NCI-H82 treated with DMSO at 0.1 percent for 48 hours (cell line): Measurements from ENCODE around the gene MID1.

ENCODE experiments used
- DNase-seq: peaks from one replicate; lab custom pipeline; 2025; ENCODE audit not compliant: unreplicated experiment; lab: John Stamatoyannopoulos, UW

Gene MID1

DNA sequence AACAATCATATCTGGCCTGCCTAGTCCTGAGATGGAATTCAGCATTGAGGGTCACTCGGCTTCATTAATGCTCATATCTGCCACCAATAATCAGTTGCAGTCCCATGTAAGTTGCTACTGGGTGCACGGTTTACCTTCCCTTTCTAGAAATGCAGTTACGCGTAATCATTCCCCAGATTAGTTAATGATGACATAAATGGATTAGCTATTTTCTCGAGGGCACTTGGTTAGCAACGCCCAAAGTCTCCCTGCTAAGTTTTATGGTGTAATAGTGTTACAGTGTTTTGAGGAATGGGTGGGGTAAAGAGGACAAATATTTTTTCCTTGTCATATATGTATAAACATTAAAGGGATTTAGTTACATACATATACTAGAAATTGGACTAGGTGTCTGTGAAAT lies 118.8 kb downstream of the MID1 start:
- DNase-seq, result no peak

DNA sequence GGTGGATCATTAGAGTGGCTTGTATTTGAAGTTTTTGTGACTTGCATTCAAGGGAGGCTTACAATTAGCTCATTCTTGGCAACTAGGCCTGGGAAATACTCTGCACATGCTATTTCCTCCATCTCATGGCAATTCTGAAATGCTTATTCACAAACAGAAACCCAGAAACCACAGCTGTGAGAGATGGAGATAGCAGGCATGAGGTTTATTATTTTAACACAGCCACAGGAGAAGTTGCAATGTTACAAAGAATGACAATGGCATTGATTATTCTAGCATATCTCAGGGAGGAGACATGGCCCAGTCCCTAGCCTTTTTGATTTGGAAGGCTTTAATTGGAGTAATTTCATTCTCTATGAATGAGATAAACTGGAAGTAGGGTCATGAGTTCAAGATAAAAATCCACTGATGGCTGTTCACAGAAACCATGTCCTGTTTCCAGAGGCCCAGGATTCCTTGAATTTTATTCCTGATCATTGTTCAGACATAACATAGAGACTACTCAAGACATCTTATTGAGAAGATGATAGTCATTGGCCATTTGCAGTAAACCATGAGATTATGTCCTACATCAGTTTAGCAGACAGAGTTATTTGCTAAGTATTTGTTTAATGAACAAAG lies 123.9 kb downstream of the MID1 start:
- no peak for DNase-seq

DNA sequence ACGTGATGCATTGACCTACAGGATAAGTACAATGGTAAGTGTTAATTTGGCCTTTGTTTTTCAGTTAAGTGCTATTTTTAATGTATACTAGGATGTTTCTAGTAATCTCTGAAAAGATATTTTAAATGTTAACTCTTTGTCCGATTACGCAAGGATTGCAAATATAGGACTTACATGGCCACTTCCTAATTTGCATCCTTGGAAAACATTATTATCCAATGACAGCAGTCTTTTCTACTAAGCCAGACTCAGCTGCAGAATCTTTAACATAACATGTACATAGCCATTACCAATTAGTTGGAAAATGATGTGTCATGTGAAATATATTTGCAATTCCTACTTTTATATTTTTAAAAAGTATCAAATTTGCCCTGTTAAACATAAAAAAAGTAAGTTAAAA lies 124.7 kb downstream of the MID1 start:
- no peak for DNase-seq

DNA sequence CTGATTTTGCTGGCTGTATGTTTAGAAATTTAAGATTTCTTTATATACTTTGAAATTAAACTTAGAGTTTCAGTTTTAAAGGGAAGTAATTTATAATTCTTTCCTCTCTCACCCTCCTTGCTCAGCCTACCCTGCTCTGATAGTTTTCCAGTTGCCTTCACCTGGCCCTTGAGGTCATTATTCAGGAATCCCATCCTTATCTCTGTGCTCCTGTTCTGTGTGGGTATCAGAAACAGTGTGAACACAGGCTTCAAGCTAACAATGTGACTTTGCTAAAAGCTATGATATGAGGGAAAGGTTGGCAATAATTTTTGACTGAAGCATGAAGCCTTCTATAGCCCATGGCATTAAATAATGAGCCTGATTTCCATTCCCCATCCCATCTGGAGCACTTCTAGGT lies 128.1 kb downstream of the MID1 start:
- no peak for DNase-seq

DNA sequence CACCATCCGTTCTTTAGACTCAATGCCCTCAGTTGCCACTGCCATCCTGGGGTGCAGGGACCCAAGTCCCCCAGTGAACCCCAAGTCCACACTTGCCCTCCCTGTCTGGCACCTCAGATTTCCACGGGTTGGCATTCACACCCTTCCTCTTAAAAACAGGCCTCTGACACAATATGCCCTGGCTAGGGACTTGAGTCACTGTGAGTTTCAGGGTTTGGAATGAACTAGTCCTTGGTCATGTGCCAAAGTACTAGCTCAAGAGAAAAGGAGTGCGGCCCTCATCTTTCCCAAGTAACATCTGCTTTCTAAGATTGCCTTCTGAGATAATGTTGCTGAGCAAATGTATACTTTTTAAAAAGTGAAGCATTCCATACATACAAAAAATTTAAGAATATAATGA lies 134.0 kb downstream of the MID1 start:
- no peak for DNase-seq

DNA sequence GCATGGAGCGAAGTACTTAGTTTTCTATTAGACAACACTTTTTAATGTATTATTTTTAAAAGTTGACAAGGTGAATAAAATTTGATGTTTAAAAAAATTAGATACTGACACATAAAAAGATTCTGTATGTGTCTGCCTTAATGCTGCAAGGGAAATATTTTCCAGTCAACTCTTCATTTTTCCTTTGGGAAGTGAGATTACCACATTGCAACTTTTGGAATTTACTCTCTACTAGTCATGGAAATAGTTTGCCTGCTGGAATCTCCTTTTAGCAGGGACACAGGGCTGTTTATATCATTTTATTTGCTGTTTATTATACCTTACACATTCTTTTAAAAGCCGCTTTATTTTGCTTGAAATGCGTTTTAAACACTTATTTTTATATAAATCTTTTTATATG lies 135.1 kb downstream of the MID1 start:
- DNase-seq, result no peak

DNA sequence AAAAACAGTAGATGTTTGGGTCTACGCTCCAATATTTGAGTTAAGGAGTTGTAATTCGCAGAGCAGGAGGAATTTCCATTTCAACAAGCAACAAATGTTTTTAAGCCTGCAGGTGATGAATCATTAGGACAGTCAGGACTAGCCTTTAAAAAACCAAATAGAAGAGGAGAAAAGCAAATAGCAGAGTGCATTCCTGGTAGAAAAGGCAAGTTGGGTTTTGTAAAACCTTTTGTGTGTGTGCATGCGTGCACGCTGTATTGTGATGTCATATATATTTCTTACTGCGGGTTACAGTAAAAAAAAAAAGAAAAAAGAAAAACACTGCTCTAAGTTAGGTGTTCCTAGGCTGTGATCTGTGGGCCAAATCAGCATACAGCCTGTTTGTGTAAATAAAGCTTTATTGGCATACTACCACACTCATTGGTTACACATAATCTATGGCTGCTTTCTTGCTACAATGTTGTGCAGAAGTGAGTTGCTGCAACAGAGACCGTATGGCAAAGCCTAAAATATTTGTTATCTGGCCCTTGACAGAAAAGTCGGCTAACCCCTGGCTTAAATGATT lies 135.6 kb downstream of the MID1 start:
- no peak for DNase-seq

DNA sequence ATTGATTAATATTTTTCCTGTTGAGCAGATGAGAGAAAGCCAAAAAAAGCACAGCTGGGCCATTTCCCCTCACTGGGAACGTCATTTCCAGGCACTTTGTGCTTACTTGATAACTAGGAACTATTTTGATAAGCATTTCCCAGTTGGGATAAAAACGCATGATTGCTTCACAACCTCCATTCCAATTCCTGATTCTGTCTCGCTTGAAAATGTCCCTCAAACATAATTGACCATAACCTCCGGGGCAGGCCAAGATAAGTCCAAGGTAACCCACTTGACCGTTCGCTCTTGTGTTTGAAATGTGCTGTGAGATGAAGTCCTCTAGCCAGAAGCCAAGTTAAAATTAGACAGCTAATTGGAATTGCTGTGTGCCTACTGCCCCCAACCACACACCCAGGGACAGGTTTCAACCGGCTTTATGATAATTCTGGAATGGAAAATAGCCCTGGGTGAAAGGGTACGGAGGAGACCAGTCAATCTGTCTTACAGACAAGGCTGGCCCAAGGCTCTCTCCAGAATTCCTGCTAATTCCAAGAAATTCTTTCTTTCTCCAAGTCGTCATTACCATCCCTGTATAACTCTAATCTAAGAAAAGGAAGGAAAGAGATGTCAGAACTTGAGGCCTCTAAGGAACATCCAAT lies 137.1 kb downstream of the MID1 start:
- no peak for DNase-seq

DNA sequence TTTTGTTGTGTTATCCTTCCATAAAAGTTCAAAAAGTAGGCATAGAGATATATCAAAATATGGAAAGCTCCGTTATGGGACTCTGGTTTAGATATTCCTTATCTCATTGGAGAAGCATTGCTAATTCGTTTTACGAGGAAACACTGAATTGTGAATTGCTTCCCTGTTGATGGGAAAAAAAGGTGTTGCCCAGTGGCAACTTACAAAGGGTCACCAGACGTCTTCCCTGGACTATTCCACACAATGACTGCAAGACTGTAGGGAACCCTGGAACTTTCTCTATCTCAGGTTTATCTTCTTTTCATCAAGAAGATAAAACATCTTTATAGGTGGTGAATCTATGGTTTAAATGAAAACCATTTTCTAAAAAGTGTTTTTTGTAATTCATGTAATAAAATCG lies 137.7 kb downstream of the MID1 start:
- no peak for DNase-seq

DNA sequence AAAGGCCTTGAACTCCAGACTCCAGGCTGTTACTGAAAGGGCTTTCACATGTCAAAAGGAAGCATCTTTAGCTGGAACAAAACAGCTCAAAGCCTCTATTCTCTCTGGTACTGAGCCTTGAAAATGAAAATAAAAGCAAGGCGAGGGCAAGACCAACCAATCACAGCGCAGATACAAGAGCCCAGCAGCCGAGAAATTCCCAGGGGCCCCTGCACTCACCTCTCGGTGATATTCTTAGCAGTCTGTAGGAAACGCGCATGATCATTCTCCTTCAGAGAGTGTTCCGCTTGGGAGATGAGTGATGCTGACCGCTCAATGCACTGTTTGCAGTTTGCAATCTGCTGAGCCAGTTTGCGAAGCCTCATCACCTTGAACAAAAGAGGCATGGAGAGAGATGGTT lies 138.1 kb downstream of the MID1 start:
- no peak for DNase-seq

DNA sequence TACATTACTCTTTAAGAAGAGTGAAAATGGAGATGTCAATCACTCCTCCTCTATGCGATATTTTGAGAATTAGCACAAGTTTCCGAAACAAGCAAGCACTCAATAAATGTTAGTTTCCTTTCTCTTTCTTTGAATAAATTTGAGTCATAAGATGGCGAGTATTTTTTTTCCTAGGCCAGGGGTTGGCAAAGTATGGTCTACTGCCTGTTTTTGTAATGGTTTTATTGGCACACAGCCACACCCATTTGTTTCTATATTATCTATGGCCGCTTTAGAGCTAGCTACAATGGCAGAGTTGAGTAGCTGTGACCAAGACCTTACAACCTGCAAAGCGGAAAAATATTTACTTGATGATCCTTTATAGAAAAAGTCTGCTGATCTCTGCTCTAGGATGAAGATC lies 139.5 kb downstream of the MID1 start:
- no peak for DNase-seq

DNA sequence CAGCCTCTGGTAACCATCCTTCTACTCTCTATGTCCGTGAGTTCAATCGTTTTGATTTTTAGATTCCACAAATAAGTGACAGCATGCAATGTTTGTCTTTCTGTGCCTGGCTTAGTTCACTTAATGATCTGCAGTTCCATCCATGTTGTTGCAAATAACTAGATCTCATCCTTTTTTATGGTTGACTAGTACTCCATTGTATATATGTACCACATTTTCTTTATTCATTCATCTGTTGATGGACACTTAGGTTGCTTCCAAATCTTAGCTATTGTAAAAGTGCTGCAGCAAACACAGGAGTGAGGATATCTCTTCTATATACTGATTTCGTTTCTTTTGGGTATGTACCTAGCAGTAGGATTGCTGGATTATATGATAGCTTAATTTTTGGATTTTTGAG lies 140.9 kb downstream of the MID1 start:
- no peak for DNase-seq

DNA sequence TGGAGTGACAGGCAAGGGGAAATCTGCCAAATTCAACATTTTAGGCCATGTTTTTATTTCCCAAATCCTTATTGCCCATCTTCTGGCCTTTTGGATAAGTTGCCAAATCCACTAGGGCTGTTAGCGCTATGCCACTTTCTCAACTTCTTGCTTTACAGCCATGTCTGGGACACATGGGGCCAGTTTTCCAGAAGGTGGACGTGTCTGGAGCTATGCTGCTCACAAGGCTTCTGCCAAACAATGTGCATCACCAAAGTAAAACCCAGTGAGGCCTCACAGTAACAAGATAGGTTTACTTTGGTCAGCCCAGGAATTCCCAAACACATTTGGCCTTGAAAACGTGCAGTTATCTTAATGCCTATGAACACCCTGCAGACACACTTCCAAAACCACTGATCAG lies 142.9 kb downstream of the MID1 start:
- no peak for DNase-seq

DNA sequence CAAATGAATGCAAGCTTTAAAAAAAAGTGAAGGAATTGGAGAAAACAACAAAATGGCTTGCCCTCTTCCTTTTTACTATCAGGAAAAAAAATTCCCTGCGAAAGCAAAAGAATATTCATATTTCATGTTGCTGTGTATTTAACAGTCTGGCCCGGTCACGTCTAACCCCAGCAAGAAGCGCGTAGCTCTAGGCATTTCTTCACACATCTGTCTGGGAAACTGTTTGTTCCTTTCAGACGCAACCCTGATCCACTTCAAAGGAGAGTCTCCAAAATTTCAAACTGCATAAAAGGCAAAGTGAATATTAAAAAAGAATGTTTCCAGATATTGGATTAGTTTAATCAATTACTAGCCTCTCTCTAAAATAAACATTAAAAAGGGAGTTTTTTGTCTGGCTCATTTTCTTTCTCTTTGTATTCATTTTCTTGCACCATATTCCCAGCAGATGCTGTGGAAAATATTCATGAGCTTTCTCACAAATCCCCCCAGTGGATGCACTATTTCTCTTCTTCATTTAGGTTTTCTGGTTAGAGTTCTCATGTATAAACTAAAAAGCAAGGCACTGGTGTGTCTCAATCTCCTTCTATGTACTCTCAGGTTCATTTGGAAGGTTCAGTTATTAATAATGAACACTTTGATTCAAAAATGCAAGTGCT lies 145.3 kb downstream of the MID1 start:
- no peak for DNase-seq

DNA sequence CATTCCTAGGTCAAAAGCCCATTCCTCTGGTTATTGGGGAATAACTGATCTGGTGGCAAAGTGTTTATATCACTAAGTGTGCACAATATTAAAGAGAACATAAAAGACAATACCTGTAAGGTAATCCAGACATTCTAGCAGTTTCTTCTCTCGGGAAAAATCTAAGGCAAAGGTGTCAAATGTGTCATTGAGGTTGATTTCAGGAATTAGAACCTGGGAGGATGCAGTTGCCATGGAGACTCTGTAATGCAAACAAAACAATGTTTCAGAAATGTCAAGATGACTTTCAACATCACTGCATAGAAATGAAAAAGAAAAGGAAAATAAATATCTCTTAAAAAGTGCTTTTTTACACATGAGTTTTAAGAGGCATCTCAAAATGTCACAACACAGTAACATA lies 145.9 kb downstream of the MID1 start:
- no peak for DNase-seq

DNA sequence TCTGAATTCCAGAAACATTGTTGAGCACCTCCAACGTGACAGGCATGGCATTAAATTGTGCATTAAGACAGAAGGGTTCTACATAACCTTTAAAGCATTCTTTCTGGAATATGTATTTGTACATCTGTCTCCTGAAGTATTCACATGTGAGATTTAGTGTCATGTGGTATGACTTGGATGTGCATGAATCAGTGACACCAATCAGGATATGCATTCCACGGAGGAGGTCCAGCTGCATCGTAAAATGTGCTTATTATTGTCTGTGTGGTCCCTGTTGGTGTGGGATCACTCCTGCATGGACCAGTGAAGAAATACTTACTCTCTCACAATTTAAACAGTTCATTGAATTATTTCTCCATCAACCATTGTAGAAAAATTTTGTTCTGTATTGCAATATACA lies 149.0 kb downstream of the MID1 start:
- DNase-seq, result no peak

DNA sequence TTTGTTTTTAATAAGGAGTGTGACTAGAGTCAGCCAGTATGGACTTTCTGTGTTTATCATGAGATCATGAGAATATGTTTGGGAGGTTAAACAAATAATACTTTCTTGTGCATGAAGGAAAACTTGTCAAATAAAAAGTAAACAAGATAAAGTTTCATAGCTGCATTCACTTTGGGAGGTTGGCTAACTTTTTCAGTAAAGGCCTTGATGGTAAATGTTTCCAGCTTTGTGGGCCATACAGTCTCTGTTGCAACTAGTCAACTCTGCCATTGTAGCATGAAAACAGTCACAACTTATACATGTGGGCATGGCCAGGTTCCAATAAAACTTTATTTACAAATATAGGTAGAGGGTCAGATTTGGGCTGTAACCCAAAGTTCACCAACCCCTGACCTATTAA lies 150.4 kb downstream of the MID1 start:
- no peak for DNase-seq

DNA sequence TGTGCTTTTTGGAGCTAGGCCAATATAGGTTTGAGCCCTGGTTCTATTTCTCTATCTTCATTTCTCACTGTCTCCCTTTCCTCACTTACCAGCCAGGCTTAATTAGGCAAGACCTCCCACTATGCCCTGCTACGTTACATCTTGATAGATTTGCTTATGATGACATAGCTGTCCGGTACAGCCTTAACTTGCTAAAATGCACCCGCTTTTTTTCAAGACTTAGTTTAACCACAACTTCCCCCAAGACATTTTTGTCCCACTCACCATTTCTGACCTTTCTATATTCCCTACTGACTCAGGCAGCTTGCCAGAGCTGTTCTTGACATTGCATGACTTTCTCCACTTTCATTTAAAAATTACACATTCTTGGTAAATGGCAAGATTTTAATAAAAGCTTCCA lies 152.6 kb downstream of the MID1 start:
- peak; percentile 11 for DNase-seq

DNA sequence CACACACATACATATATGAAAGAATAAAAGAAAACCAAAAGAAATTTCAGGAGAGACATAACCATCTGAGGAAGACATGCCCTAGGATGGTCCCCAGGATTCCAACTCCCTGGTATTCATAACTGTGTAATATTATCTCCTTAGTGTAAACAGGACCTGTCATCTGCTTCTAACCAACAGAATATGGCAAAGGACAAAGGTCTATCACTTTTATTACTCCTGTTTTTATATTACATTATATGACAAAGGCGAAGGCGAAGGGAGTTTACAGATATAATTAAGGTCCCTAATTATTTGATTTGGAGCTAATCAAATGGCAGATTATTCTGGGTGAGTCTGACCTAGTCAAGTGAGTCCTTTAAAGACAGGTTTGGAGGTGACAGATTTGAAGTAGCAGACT lies 155.1 kb downstream of the MID1 start:
- no peak for DNase-seq

DNA sequence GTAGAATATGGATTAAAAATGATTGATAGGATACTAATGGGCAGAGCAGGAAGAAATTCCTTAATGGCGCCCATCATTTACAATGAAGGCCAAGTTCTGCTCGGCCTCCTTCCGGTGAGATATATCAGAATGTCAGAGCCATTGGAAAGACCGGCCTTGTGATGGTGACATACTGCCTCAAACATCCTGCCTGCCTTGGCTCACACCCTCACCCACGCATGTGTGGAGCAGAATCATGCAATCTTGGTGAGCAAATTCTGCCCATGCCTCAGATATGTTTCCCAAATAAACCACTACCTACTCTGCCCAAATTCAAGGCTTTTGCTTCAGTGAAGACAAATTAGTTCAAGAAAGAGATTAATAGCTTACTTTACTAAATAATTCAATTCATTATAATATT lies 163.3 kb downstream of the MID1 start:
- DNase-seq, result no peak

DNA sequence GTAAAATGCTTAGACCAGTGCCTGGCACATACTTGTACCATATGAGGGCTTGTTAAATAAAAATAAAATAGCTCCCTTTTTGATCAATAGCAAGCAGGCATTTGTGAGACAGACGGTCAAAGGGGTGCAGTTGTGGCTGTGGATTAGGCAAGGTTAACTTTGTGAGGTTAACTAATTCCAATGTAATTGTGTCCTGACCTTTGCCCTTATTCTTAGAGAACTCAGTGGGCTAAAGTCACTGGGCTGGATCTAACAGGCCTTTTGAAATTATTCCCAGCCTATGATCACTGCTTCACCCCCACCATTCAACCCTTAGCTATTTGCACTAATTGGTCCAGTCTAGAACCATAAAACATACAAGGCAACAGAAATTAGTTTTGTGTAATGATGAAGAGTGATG lies 166.4 kb downstream of the MID1 start:
- DNase-seq, result no peak

DNA sequence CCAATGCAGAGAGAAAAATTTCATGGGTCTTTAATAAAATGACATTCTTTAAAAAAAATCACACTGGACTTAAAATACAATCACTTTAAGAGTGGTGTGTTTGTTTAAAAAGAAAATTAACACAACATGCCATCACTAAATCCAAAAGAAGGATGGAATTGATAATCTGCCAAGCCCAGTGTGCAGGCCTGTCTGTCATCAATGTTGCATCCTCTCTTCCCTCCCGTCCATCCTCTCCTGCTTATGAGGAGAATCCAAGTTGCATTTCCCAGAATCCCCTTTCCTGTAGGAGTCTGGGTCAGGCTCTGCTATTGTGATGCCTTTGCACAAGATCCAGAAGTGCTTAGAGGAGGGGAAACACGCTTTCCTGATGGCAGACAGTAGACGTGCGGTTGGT lies 169.4 kb downstream of the MID1 start:
- no peak for DNase-seq
